Gastrocnemius medialis (tissue), 4 donors: ENCODE measurements around the gene TMIGD1.

Experiments used
- POLR2A ChIP-seq, 2 donors: fragments of 450-650 bp; IDR thresholded peaks; one replicate each; pipeline ENCODE4 v1.6.1; 2017; ENCODE audit warnings: antibody characterized with exemption in 2 of 2, mild to moderate bottlenecking in 2 of 2, moderate library complexity in 2 of 2
- TF ChIP-seq, protein P1 (sequence below), 5 experiments: fragments of 450-650 bp in 3 of 5; fragments of 200-600 bp in 2 of 5; sonication (generic) in 2 of 5; IDR thresholded peaks in 4 of 5; conservative IDR thresholded peaks in 1 of 5; 1 replicate in 4 of 5; 2 replicates in 1 of 5; pipeline ENCODE4 v1.5.1; 2016 to 2019; ENCODE audit warnings: antibody characterized with exemption in 5 of 5, mild to moderate bottlenecking in 3 of 5, moderate library complexity in 3 of 5

DNA sequence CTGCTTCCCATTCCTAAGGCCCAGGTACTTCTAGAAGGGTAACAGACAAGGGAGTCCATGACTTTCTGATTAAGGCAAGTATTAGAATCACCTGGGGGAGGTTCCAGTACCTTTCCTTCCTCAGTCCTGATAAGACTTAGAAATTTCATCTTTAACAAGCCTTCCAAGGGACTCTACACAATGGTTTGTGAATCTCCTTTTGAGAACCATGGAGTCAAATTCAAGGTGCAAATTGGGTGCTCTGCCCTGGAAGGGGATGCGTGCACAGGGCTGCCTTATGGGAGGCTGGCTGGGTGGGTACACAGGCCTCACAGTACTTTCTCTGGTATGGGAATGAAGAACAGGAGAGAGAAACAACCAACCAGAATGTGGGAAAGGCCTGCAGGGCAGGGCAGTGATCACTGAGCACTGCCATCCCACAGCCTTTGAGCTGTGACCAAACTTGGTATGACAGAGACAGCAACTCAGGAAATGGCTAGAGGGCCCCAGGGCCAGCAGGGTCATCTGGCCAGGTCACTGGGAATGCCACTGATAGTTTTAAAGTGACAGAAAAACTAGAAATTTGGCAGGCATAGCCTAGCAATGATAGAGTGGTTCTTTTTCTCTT lies 3.6 kb upstream of the TMIGD1 start:
- no peak for TF ChIP-seq POLR2A (IDR thresholded peaks at IDR 0.05)
- TF ChIP-seq, protein P1, sequence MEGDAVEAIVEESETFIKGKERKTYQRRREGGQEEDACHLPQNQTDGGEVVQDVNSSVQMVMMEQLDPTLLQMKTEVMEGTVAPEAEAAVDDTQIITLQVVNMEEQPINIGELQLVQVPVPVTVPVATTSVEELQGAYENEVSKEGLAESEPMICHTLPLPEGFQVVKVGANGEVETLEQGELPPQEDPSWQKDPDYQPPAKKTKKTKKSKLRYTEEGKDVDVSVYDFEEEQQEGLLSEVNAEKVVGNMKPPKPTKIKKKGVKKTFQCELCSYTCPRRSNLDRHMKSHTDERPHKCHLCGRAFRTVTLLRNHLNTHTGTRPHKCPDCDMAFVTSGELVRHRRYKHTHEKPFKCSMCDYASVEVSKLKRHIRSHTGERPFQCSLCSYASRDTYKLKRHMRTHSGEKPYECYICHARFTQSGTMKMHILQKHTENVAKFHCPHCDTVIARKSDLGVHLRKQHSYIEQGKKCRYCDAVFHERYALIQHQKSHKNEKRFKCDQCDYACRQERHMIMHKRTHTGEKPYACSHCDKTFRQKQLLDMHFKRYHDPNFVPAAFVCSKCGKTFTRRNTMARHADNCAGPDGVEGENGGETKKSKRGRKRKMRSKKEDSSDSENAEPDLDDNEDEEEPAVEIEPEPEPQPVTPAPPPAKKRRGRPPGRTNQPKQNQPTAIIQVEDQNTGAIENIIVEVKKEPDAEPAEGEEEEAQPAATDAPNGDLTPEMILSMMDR (IDR thresholded peaks at IDR 0.05 in 4 of 5, conservative IDR thresholded peaks at IDR 0.05 in 1 of 5) = no peak
